GM12878 (cell line): Measurements from ENCODE around the gene DAZAP2. TPM values are rescaled to one million over a fixed set of nuclear protein-coding genes. Genes with fewer than 3 reads are reported as not detected.
A peak's percentile ranks its signal among the peaks of the same experiment; 100 is the strongest.

Experiments used
- ATAC-seq: fragments of 200-7000 bp; cut with Tn5 transposase; 3 replicates; pipeline ENCODE4 v1.9.1; 2020; ENCODE audit warnings: mild to moderate bottlenecking, moderate library complexity
- BruUV-seq: library from RNA; stranded (reverse); fragments of 400-500 nt; replicated peaks from 2 replicates; lab custom pipeline; 2021; lab: Mats Ljungman, UMichigan
- CTCF ChIA-PET: fragments of 300-600 bp; sonication (Branson Sonifier 250); formaldehyde crosslinking; extraction: SDS; loops from one replicate; lab custom pipeline; 2021; ENCODE audit warnings: inconsistent platforms; lab: Yijun Ruan, JAX
- POLR2A ChIA-PET: fragments of 350-600 bp; formaldehyde crosslinking; extraction: SDS; loops from one replicate; lab custom pipeline; 2021; ENCODE audit warnings: inconsistent platforms; lab: Charles Lee
- RAD21 ChIA-PET: fragments of 300-600 bp; sonication (Branson Sonifier 250); formaldehyde crosslinking; loops from one replicate; lab custom pipeline; 2023; ENCODE audit warnings: antibody characterized with exemption; ENCODE audit not compliant: unreplicated experiment; lab: Charles Lee
- SMC1A ChIA-PET: fragments of 300-600 bp; sonication (Branson Sonifier 250); formaldehyde crosslinking; loops from one replicate; lab custom pipeline; 2023; ENCODE audit not compliant: unreplicated experiment, uncharacterized antibody; lab: Charles Lee
- DNase-seq: peaks from one replicate; pipeline ENCODE4 v3.0.0-alpha.2; 2011; ENCODE audit warnings: low read depth, low spot score
- FAIRE-seq: peaks from 3 replicates; lab custom pipeline; 2011; peaks lifted over from hg19 to GRCh38; lab: Jason Lieb, UNC
- H2AFZ ChIP-seq: 2 replicates; pipeline ENCODE4 v1.6.0; 2011; ENCODE audit warnings: low read depth, low read length, control low read depth; ENCODE audit not compliant: control insufficient read depth
- H3K27ac ChIP-seq: 2 replicates; pipeline ENCODE4 v1.5.1; 2011; ENCODE audit warnings: control low read depth; ENCODE audit not compliant: control insufficient read depth, insufficient read depth
- H3K27me3 ChIP-seq, 2 experiments: replicated peaks in 1 of 2; 2 replicates each; pipeline versions ENCODE4 v1.6.0 to v1.6.1; 2011; ENCODE audit warnings: low read length in 1 of 2; ENCODE audit not compliant: control insufficient read depth in 2 of 2, insufficient read depth in 2 of 2
- H3K36me3 ChIP-seq, 2 experiments: 2 replicates each; pipeline ENCODE4 v1.5.1; 2011; ENCODE audit warnings: low read length in 1 of 2; ENCODE audit not compliant: control insufficient read depth in 2 of 2, insufficient read depth in 2 of 2
- H3K4me1 ChIP-seq: 2 replicates; pipeline ENCODE4 v1.6.1; 2011; ENCODE audit warnings: mild to moderate bottlenecking, low read length, moderate library complexity, mixed read lengths; ENCODE audit not compliant: control insufficient read depth, insufficient read depth
- H3K4me2 ChIP-seq: 2 replicates; pipeline ENCODE4 v1.6.0; 2011; ENCODE audit warnings: control low read depth; ENCODE audit not compliant: control insufficient read depth, insufficient read depth
- H3K4me3 ChIP-seq: fragments of 200-600 bp; sonication (generic); 2 replicates; pipeline ENCODE4 v1.5.1; 2016
- H3K79me2 ChIP-seq: 2 replicates; pipeline ENCODE4 v1.6.0; 2011; ENCODE audit warnings: low read length; ENCODE audit not compliant: control insufficient read depth, insufficient read depth
- H3K9ac ChIP-seq: 2 replicates; pipeline ENCODE4 v1.8.0; 2011; ENCODE audit warnings: low read length, control low read depth, mixed read lengths; ENCODE audit not compliant: control insufficient read depth, insufficient read depth
- H3K9me3 ChIP-seq: replicated peaks from 3 replicates; pipeline ENCODE4 v1.5.1; 2011; ENCODE audit warnings: mild to moderate bottlenecking, low read length; ENCODE audit not compliant: control insufficient read depth, insufficient read depth
- H4K20me1 ChIP-seq: 2 replicates; pipeline ENCODE4 v1.6.0; 2011; ENCODE audit not compliant: control insufficient read depth, insufficient read depth
- ASH2L ChIP-seq: fragments of 300-600, 200-600 bp; sonication (generic); IDR thresholded peaks from 2 replicates; pipeline ENCODE4 v1.6.1; 2017; ENCODE audit warnings: low read depth, mild to moderate bottlenecking, borderline replicate concordance
- BACH1 ChIP-seq: fragments of 450-650 bp; IDR thresholded peaks from 2 replicates; pipeline ENCODE4 v1.6.1; 2017; ENCODE audit warnings: mild to moderate bottlenecking, borderline replicate concordance
- BCL3 ChIP-seq: IDR thresholded peaks from 2 replicates; pipeline ENCODE4 v1.6.1; 2011; ENCODE audit warnings: borderline replicate concordance, low read depth, mild to moderate bottlenecking, moderate library complexity, low read length; ENCODE audit not compliant: insufficient read depth, poor library complexity, severe bottlenecking
- CBFB ChIP-seq: IDR thresholded peaks from 2 replicates; pipeline ENCODE4 v1.6.1; 2016; ENCODE audit warnings: antibody characterized with exemption, low read depth
- CUX1 ChIP-seq: IDR thresholded peaks from 2 replicates; pipeline ENCODE4 v1.6.1; 2012; ENCODE audit warnings: improper control_type of control experiment, low read depth, low read length; ENCODE audit not compliant: insufficient replicate concordance
- EP300 ChIP-seq, 2 experiments: fragments of 150-350 bp in 1 of 2; IDR thresholded peaks; 2 replicates each; pipeline ENCODE4 v1.6.1; 2011 to 2012; ENCODE audit warnings: low read depth in 2 of 2, low read length in 2 of 2, borderline replicate concordance in 1 of 2, improper control_type of control experiment in 1 of 2, inconsistent platforms in 1 of 2; ENCODE audit not compliant: control insufficient read depth in 1 of 2
- NFXL1 ChIP-seq: fragments of 450-650 bp; IDR thresholded peaks from 2 replicates; pipeline ENCODE4 v1.6.1; 2017; ENCODE audit warnings: antibody characterized with exemption, mild to moderate bottlenecking, borderline replicate concordance
- NFYA ChIP-seq: IDR thresholded peaks from 2 replicates; pipeline ENCODE4 v1.6.1; 2011; ENCODE audit warnings: low read depth, mild to moderate bottlenecking, low read length, improper control_type of control experiment, borderline replicate concordance
- POU2F2 ChIP-seq: IDR thresholded peaks from 3 replicates; pipeline ENCODE4 v1.6.1; 2011; ENCODE audit warnings: low read depth, mild to moderate bottlenecking, low read length, borderline replicate concordance
- SMAD1 ChIP-seq: fragments of 450-650 bp; IDR thresholded peaks from 2 replicates; pipeline ENCODE4 v1.6.1; 2018; ENCODE audit warnings: mild to moderate bottlenecking, low read depth; ENCODE audit not compliant: partially characterized antibody
- SUPT20H ChIP-seq: IDR thresholded peaks from 2 replicates; pipeline ENCODE4 v1.6.1; 2011; ENCODE audit warnings: low read depth, mild to moderate bottlenecking, low read length, moderate library complexity, borderline replicate concordance; ENCODE audit not compliant: control insufficient read depth
- SUZ12 ChIP-seq: fragments of 200-600 bp; sonication (generic); IDR thresholded peaks from one replicate; pipeline ENCODE4 v1.6.1; 2018; ENCODE audit warnings: antibody characterized with exemption, mild to moderate bottlenecking; ENCODE audit not compliant: unreplicated experiment
- YBX1 ChIP-seq: fragments of 450-650 bp; IDR thresholded peaks from 2 replicates; pipeline ENCODE4 v1.6.1; 2016; ENCODE audit warnings: antibody characterized with exemption
- ZBTB33 ChIP-seq: fragments of 450-650 bp; IDR thresholded peaks from 2 replicates; pipeline ENCODE4 v1.6.1; 2017; ENCODE audit warnings: mild to moderate bottlenecking
- ZNF274 ChIP-seq: IDR thresholded peaks from one replicate; pipeline ENCODE4 v1.8.0; 2011; ENCODE audit not compliant: insufficient read length, insufficient read depth
- WGBS: methylation state at CpG from one replicate; pipeline ENCODE4 v1.1.6; 2016; ENCODE audit warnings: low lambda C conversion rate; ENCODE audit not compliant: insufficient replicate concordance, insufficient coverage; ENCODE audit errors: missing lambda C conversion rate; 5-methylcytosine and 5-hydroxymethylcytosine counted together
- in situ Hi-C: fragments of 300-500 bp; cut with MboI; formaldehyde crosslinking; loops from 9 replicates; pipeline ENCODE4 v1.14.3; 2018; ENCODE audit warnings: mixed read lengths
- intact Hi-C: fragments of 100-400 bp; cut with micrococcal nuclease; formaldehyde crosslinking; loops from one replicate; pipeline ENCODE4 v1.14.2; 2022; ENCODE audit not compliant: unreplicated experiment
- polyA plus RNA-seq, 11 experiments: library from polyadenylated mRNA; depleted of rRNA in 4 of 11; unstranded in 6 of 11; stranded (reverse) in 5 of 11; fragments of >200 nt; fragmentation: Nextera tagmentation in 4 of 11; fragmentation: Illumina TruSeq in 1 of 11; extraction: Ambion mirVana in 4 of 11; extraction: Trizol in 1 of 11; gene quantifications; 1 replicate in 1 of 11; 2 replicates in 10 of 11; pipeline versions ENCODE4 v1.2.1 to v1.2.3, GENCODE V29; 2011 to 2016; ENCODE audit warnings: inconsistent platforms in 2 of 11, missing spikeins in 2 of 11, low read depth in 1 of 11
- total RNA-seq, 4 experiments: library from RNA; depleted of rRNA in 3 of 4; stranded (reverse); fragments of >200 nt in 3 of 4; fragmentation: Illumina TruSeq in 1 of 4; extraction: Trizol in 1 of 4; gene quantifications; 2 replicates each; pipeline versions ENCODE4 v1.2.1 to v1.2.3, GENCODE V29; 2013 to 2021

The DAZAP2 gene
- total and polyA plus RNA-seq, 10 of the 15 experiments (the other 5 are each of a cell fraction or from before 2014, with no cell fraction given) = 71.0 to 267 (median 158) TPM

- Histone ChIP-seq H3K36me3 (no peaks in the 10 kb centered on the region), H3K9me3 (no peaks in the 10 kb centered on the region), H4K20me1 (no peaks in the 10 kb centered on the region), H3K79me2 (no peaks in the 10 kb centered on the region; the same call in 1 of the 2 replicates), H3K9ac (no peak overlapping the region), H3K4me1 (peaks cover 4% of the 10 kb centered on the region; the same call in 1 of the 2 replicates), H3K4me3 (0 out of 2 replicates have a peak overlapping the region, but pooled peaks have one; percentile 27), H2AFZ (no peak overlapping the region; the same call in 1 of the 2 replicates), H3K27me3 (no peaks in the 10 kb centered on the region), H3K27ac (no peak overlapping the region), H3K4me2 (peak overlapping the region; percentile 57)
- intact Hi-C loops (no loop called here), in situ Hi-C loops (no loop called here)
- no peak for DNase-seq
- SMC1A ChIA-PET = interaction anchor here (1.2 to 1.7 kb wide), 4 partner anchors 8 to 42 kb away, joined by 3 to 8 read pairs (median 5); partner anchors contain the start of gene DAZAP2
- POLR2A ChIA-PET = interaction anchor here (1.3 to 2.8 kb wide), 2 partner anchors 19 to 121 kb away, joined by 5 to 16 read pairs; partner anchors contain the start of gene DAZAP2
- CTCF ChIA-PET = interaction anchor here (1.1 to 2.0 kb wide), 3 partner anchors 11 to 394 kb away, joined by 4 to 10 read pairs (median 6); no protein-coding TSS in a partner anchor
- no TSS peak for BruUV-seq
- ATAC-seq = no peak
- 78% methylated on average over 5 of the region's 5 CpGs for WGBS
- no peak for TF ChIP-seq EP300 (IDR thresholded peaks at IDR 0.05; ENCODE audit: borderline replicate concordance in 1 of 2, control insufficient read depth in 1 of 2, low read depth in 2 of 2, low read length in 2 of 2)
- no peak for TF ChIP-seq SUPT20H
- TF ChIP-seq ZNF274 = no peak
- TF ChIP-seq YBX1 = no peak
- TF ChIP-seq ZBTB33 = no peak
- no peak for TF ChIP-seq CBFB
- TF ChIP-seq CUX1 = no peak
- no peak for TF ChIP-seq BACH1
- no peak for TF ChIP-seq SMAD1
- no peak for TF ChIP-seq NFXL1
- no peak for TF ChIP-seq ASH2L
- TF ChIP-seq BCL3 = no peak
- TF ChIP-seq POU2F2 = no peak
- no peak for TF ChIP-seq SUZ12
- no peak for TF ChIP-seq NFYA
- TF ChIP-seq, all 136 proteins: peak for 0
- no peak for FAIRE-seq
- RAD21 ChIA-PET = no interaction called here
These were observed 19.3 kb upstream of the DAZAP2 start for GRCh38 chr12:51219322-51219721.
